ENCODE results near the gene RFX2. TPM values are rescaled to one million over a fixed set of nuclear protein-coding genes. Genes with fewer than 3 reads are reported as not detected.
"Not testable (repeated sequence)": the region's sequence is repeated elsewhere in the genome, so short reads cannot be mapped to it uniquely, and the experiment has no call there.

Gene RFX2
- total RNA-seq, 4 donors from 2014 or later: 25.5 to 49.9 (median 32.8) TPM

DNA sequence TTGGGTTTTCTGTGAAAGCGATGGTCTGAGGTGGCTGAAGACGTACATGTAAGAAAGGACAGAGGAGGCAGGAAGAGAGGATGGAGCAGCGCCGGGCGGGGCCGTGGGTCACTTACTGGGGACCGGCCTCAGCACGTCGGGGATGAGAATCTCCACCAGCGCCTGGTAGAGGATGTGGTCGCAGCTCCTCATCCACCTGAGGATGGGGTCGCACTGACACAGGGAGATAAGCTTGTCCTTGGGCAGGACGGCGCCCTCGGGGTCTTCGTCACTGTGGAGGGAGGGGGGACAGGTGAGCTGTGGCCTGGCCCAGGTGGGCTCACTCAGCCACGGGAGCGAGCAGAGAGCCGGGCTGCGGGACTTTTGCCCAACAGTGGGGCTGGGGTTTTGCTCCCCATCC lies 103.4 kb downstream of the RFX2 start:
- intact Hi-C loops (cut with DNase I): no loop called here
- WGBS: 91% methylated on average over 20 of the region's 20 CpGs
- Histone ChIP-seq H3K4me1 (no peaks in the 10 kb centered on the region), H3K36me3 (peaks cover 71 to 95% (median 85%) of the 10 kb centered on the region in 4 donors), H3K27ac (replicated peaks in 1 of 4) (no peak overlapping the region), H3K4me3 (no peak overlapping the region), H3K9me3 (no peaks in the 10 kb centered on the region), H3K27me3 (no peaks in the 10 kb centered on the region)
- no peak for DNase-seq (ENCODE audit: extremely low spot score)
- TF ChIP-seq POLR2A (IDR thresholded peaks at IDR 0.05; ENCODE audit: low read depth) (no peak), EP300 (IDR thresholded peaks at IDR 0.05) (no peak), POLR2AphosphoS5 (IDR thresholded peaks at IDR 0.05) (no peak)
- TF ChIP-seq, protein P1, sequence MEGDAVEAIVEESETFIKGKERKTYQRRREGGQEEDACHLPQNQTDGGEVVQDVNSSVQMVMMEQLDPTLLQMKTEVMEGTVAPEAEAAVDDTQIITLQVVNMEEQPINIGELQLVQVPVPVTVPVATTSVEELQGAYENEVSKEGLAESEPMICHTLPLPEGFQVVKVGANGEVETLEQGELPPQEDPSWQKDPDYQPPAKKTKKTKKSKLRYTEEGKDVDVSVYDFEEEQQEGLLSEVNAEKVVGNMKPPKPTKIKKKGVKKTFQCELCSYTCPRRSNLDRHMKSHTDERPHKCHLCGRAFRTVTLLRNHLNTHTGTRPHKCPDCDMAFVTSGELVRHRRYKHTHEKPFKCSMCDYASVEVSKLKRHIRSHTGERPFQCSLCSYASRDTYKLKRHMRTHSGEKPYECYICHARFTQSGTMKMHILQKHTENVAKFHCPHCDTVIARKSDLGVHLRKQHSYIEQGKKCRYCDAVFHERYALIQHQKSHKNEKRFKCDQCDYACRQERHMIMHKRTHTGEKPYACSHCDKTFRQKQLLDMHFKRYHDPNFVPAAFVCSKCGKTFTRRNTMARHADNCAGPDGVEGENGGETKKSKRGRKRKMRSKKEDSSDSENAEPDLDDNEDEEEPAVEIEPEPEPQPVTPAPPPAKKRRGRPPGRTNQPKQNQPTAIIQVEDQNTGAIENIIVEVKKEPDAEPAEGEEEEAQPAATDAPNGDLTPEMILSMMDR (IDR thresholded peaks at IDR 0.05): no peak

GRCh38 chr19:6006070-6006446 lies 104.2 kb downstream of the RFX2 start:
- intact Hi-C loops (cut with DNase I); H3K27ac ChIP-seq (replicated peaks in 1 of 4); H3K9me3 ChIP-seq; DNase-seq (ENCODE audit: extremely low spot score); H3K4me1 ChIP-seq; H3K4me3 ChIP-seq; H3K27me3 ChIP-seq: not testable (repeated sequence)
- H3K36me3 ChIP-seq: peaks cover 74 to 95% (median 86%) of the 10 kb centered on the region in 4 donors
- WGBS: 95% methylated on average over 6 of the region's 7 CpGs

DNA sequence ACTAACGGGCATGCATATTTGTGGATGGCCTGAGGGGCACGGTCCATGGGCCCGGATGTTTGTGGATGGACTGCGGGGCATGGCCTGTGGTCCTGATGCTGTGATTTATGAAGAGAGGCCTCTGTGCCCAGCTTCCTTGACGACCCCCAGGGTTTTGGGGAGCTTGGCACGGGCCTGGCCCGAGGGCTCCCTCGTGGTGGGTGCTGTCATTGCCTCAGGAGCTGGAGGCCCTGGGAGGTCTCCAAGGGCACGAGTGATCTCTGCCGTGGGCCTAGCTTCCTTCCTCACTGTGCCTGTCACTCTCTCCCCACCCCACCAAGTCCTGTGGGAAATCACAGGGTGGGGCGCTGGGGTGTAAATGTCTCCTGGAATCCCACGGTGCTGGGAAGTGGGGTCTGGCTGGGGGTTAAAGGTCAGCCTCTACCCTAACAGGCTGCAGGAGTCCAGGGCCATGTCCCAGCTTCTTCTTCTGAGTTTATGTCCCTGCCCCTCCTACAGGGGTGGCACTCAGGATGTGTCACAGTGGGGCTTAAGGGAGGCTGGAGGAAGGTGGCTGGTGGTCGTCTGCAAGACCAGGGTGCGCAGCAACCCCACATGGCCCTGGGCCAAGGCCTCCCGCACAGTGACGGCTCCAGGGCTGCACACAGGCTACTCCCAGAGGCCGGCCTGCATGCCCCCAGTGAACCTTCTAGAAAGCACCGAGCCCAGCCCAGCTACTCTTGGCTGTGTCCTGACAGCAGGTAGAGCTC lies 104.8 kb downstream of the RFX2 start:
- Histone ChIP-seq H3K9me3 (no peaks in the 10 kb centered on the region), H3K27ac (replicated peaks in 1 of 4) (no peak overlapping the region), H3K4me1 (no peaks in the 10 kb centered on the region), H3K27me3 (no peaks in the 10 kb centered on the region), H3K36me3 (peaks cover 80 to 97% (median 90%) of the 10 kb centered on the region in 4 donors), H3K4me3 (no peak overlapping the region)
- no peak for DNase-seq (ENCODE audit: extremely low spot score)
- 86% methylated on average over 7 of the region's 18 CpGs for WGBS
- intact Hi-C loops (cut with DNase I): no loop called here
- TF ChIP-seq EP300 (IDR thresholded peaks at IDR 0.05) (no peak), POLR2AphosphoS5 (IDR thresholded peaks at IDR 0.05) (no peak), POLR2A (IDR thresholded peaks at IDR 0.05; ENCODE audit: low read depth) (no peak)
- TF ChIP-seq, protein P1 (IDR thresholded peaks at IDR 0.05): no peak

- Histone ChIP-seq H3K27me3 (no peaks in the 10 kb centered on the region), H3K36me3 (peaks cover 82 to 97% (median 89%) of the 10 kb centered on the region in 4 donors), H3K4me3 (no peak overlapping the region), H3K27ac (replicated peaks in 1 of 4) (no peak overlapping the region), H3K4me1 (no peaks in the 10 kb centered on the region), H3K9me3 (no peaks in the 10 kb centered on the region)
- intact Hi-C loops (cut with DNase I): no loop called here
- TF ChIP-seq POLR2A (IDR thresholded peaks at IDR 0.05; ENCODE audit: low read depth) (no peak), POLR2AphosphoS5 (IDR thresholded peaks at IDR 0.05) (no peak)
- TF ChIP-seq, protein P1 (IDR thresholded peaks at IDR 0.05): no peak
- 79% methylated on average over 10 of the region's 10 CpGs for WGBS
- DNase-seq (ENCODE audit: extremely low spot score): no peak
Measured at GRCh38 chr19:6003976-6004375, 106.3 kb downstream of the RFX2 start.

GRCh38 chr19:6002591-6002990 lies 107.7 kb downstream of the RFX2 start:
- Histone ChIP-seq H3K36me3 (peaks cover 80 to 100% (median 91%) of the 10 kb centered on the region in 4 donors), H3K4me1 (no peaks in the 10 kb centered on the region), H3K9me3 (no peaks in the 10 kb centered on the region), H3K27ac (replicated peaks in 1 of 4) (no peak overlapping the region), H3K4me3 (no peak overlapping the region), H3K27me3 (no peaks in the 10 kb centered on the region)
- DNase-seq (ENCODE audit: extremely low spot score): no peak
- TF ChIP-seq EP300 (IDR thresholded peaks at IDR 0.05) (no peak), POLR2AphosphoS5 (IDR thresholded peaks at IDR 0.05) (no peak), POLR2A (IDR thresholded peaks at IDR 0.05; ENCODE audit: low read depth) (no peak)
- TF ChIP-seq, protein P1 (IDR thresholded peaks at IDR 0.05): no peak
- 96% methylated on average over 21 of the region's 26 CpGs for WGBS
- intact Hi-C loops (cut with DNase I): no loop called here
